Breast epithelium (tissue), 4 donors: Measurements from ENCODE around the gene PAK6. TPM values are rescaled to one million over a fixed set of nuclear protein-coding genes. Genes with fewer than 3 reads are reported as not detected.

Experiments used
- DNase-seq, 2 donors: peaks; one replicate each; pipeline ENCODE4 v3.0.0-alpha.2; 2019; ENCODE audit warnings: low spot score in 2 of 2
- H3K27ac ChIP-seq, 2 donors: fragments of 200-600 bp; sonication (generic) in 1 of 2; one replicate each; pipeline ENCODE4 v1.5.1; 2016 to 2019; ENCODE audit warnings: mild to moderate bottlenecking in 1 of 2
- H3K27me3 ChIP-seq, 2 donors: fragments of 200-600 bp; sonication (generic) in 1 of 2; one replicate each; pipeline versions ENCODE4 v1.5.1 to v1.6.0; 2017 to 2019; ENCODE audit warnings: control low read depth in 1 of 2, mild to moderate bottlenecking in 1 of 2
- H3K36me3 ChIP-seq: fragments of 200-600 bp; one replicate; pipeline ENCODE4 v1.5.1; 2019
- H3K4me1 ChIP-seq, 2 donors: fragments of 200-600 bp; sonication (generic); one replicate each; pipeline ENCODE4 v1.5.1; 2016 to 2019; ENCODE audit warnings: control low read depth in 1 of 2
- H3K4me3 ChIP-seq, 3 donors: fragments of 200-600 bp; sonication (generic); 1 replicate in 2 of 3; 2 replicates in 1 of 3; pipeline ENCODE4 v1.5.1; 2016 to 2019; ENCODE audit warnings: mild to moderate bottlenecking in 3 of 3, moderate library complexity in 2 of 3
- H3K9me3 ChIP-seq, 2 donors: fragments of 200-600 bp; sonication (generic) in 1 of 2; one replicate each; pipeline ENCODE4 v1.5.1; 2016 to 2019; ENCODE audit warnings: control low read depth in 1 of 2
- CTCF ChIP-seq, 3 donors: fragments of 450-650 bp; IDR thresholded peaks; one replicate each; pipeline ENCODE4 v1.5.1; 2016 to 2017; ENCODE audit warnings: antibody characterized with exemption in 3 of 3, mild to moderate bottlenecking in 3 of 3, moderate library complexity in 3 of 3
- POLR2A ChIP-seq: fragments of 450-650 bp; IDR thresholded peaks from one replicate; pipeline ENCODE4 v1.6.1; 2016; ENCODE audit warnings: antibody characterized with exemption, mild to moderate bottlenecking, moderate library complexity
- POLR2AphosphoS5 ChIP-seq, 3 donors: sonication (generic); formaldehyde crosslinking; IDR thresholded peaks; one replicate each; pipeline ENCODE4 v1.6.1; 2017; ENCODE audit warnings: antibody characterized with exemption in 3 of 3
- intact Hi-C: fragments of 100-400 bp; cut with DNase I; formaldehyde crosslinking; loops from one replicate; pipeline ENCODE4 v1.15.1; 2023; ENCODE audit warnings: low total_unique reads
- total RNA-seq, 3 donors: library from RNA; depleted of rRNA; stranded (reverse); fragments of >200 nt; gene quantifications; one replicate each; pipeline ENCODE4 v1.1.0, GENCODE V29; 2016

The PAK6 gene
- total RNA-seq, 3 donors from 2014 or later, result 0.80 to 11.0 (median 9.5) TPM

GRCh38 chr15:40264321-40265153, 25.7 kb downstream of the PAK6 start:
- no peaks in the 10 kb centered on the region for H3K4me1 ChIP-seq
- intact Hi-C loops, result no loop called here
- H3K9me3 ChIP-seq, result no peaks in the 10 kb centered on the region
- no peaks in the 10 kb centered on the region for H3K27me3 ChIP-seq
- H3K4me3 ChIP-seq, result no peak overlapping the region
- H3K27ac ChIP-seq, result no peak overlapping the region
- no peaks in the 10 kb centered on the region for H3K36me3 ChIP-seq
- no peak for DNase-seq
- no peak for TF ChIP-seq POLR2AphosphoS5 (IDR thresholded peaks at IDR 0.05)
- no peak for TF ChIP-seq CTCF (IDR thresholded peaks at IDR 0.05)
- no peak for TF ChIP-seq POLR2A

GRCh38 chr15:40265355-40265754, 26.5 kb downstream of the PAK6 start:
- Histone ChIP-seq H3K36me3 (no peaks in the 10 kb centered on the region), H3K9me3 (no peaks in the 10 kb centered on the region), H3K4me1 (no peaks in the 10 kb centered on the region), H3K27ac (no peak overlapping the region), H3K4me3 (no peak overlapping the region), H3K27me3 (no peaks in the 10 kb centered on the region)
- intact Hi-C loops, result no loop called here
- DNase-seq, result no peak
- no peak for TF ChIP-seq POLR2A
- no peak for TF ChIP-seq CTCF (IDR thresholded peaks at IDR 0.05)
- TF ChIP-seq POLR2AphosphoS5 (IDR thresholded peaks at IDR 0.05), result no peak

GRCh38 chr15:40265875-40266274, 27.0 kb downstream of the PAK6 start:
- no peaks in the 10 kb centered on the region for H3K36me3 ChIP-seq
- no peaks in the 10 kb centered on the region for H3K4me1 ChIP-seq
- TF ChIP-seq POLR2AphosphoS5 (IDR thresholded peaks at IDR 0.05), result no peak
- no peak for TF ChIP-seq POLR2A
- TF ChIP-seq CTCF (IDR thresholded peaks at IDR 0.05), result no peak
- H3K27ac ChIP-seq, result peak overlapping the region in 1 of 2 donors; percentile 64
- no peak overlapping the region for H3K4me3 ChIP-seq
- no peak for DNase-seq
- no peaks in the 10 kb centered on the region for H3K27me3 ChIP-seq
- intact Hi-C loops, result no loop called here
- H3K9me3 ChIP-seq, result no peaks in the 10 kb centered on the region

GRCh38 chr15:40266828-40267304, 28.0 kb downstream of the PAK6 start:
- Histone ChIP-seq H3K4me3 (no peak overlapping the region), H3K27me3 (no peaks in the 10 kb centered on the region), H3K36me3 (no peaks in the 10 kb centered on the region), H3K4me1 (no peaks in the 10 kb centered on the region), H3K9me3 (no peaks in the 10 kb centered on the region), H3K27ac (peak overlapping the region; percentile 61 to 64)
- intact Hi-C loops, result no loop called here
- TF ChIP-seq POLR2A, result no peak
- TF ChIP-seq POLR2AphosphoS5 (IDR thresholded peaks at IDR 0.05), result no peak
- no peak for TF ChIP-seq CTCF (IDR thresholded peaks at IDR 0.05)
- DNase-seq, result peak in 1 of 2 donors; percentile 53

- no peaks in the 10 kb centered on the region for H3K4me1 ChIP-seq
- H3K27ac ChIP-seq, result no peak overlapping the region
- DNase-seq, result no peak
- no peaks in the 10 kb centered on the region for H3K36me3 ChIP-seq
- intact Hi-C loops, result no loop called here
- no peak for TF ChIP-seq CTCF (IDR thresholded peaks at IDR 0.05)
- H3K9me3 ChIP-seq, result no peaks in the 10 kb centered on the region
- no peak overlapping the region for H3K4me3 ChIP-seq
- no peaks in the 10 kb centered on the region for H3K27me3 ChIP-seq
These were observed 28.8 kb downstream of the PAK6 start for GRCh38 chr15:40267670-40268069.
